ENCODE measurements around the gene SYNPR.

DNA sequence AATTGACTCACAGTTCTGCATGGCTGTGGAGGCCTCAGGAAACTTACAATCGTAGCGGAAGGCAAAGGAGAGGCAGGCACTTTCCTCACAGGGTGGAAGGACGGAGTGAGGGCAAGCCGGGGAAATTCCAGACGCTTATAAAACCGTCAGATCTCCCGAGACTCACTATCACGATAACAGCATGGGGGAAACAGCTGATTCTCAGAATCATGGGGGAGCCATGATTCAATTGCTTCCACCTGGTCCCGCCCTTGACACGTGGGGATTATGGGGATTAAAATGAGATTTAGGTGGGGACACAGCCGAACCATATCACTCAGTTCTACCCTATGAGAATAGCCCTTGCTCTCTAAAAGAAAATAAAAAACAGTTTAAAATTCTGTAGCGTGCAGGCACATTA lies 13.4 kb upstream of the SYNPR start:
- TF ChIP-seq, protein P1, sequence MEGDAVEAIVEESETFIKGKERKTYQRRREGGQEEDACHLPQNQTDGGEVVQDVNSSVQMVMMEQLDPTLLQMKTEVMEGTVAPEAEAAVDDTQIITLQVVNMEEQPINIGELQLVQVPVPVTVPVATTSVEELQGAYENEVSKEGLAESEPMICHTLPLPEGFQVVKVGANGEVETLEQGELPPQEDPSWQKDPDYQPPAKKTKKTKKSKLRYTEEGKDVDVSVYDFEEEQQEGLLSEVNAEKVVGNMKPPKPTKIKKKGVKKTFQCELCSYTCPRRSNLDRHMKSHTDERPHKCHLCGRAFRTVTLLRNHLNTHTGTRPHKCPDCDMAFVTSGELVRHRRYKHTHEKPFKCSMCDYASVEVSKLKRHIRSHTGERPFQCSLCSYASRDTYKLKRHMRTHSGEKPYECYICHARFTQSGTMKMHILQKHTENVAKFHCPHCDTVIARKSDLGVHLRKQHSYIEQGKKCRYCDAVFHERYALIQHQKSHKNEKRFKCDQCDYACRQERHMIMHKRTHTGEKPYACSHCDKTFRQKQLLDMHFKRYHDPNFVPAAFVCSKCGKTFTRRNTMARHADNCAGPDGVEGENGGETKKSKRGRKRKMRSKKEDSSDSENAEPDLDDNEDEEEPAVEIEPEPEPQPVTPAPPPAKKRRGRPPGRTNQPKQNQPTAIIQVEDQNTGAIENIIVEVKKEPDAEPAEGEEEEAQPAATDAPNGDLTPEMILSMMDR (IDR thresholded peaks at IDR 0.05): no peak
- no peak for TF ChIP-seq POLR2A (IDR thresholded peaks at IDR 0.05)

Measured in right lobe of liver (tissue), 4 donors.